ENCODE data around the gene ZSWIM4.
"Not testable (repeated sequence)": the region's sequence is repeated elsewhere in the genome, so short reads cannot be mapped to it uniquely, and the experiment has no call there.

Gene ZSWIM4

GRCh38 chr19:13794757-13795589 lies at the start of gene ZSWIM4:
TSS of gene ZSWIM4 (plus strand) at chr19:13795443. CDS start at chr19:13795649, 206 bp downstream.
- peak; percentile 98 for DNase-seq (ENCODE audit: low spot score)

GRCh38 chr19:13747098-13747453 lies 48.2 kb upstream of the ZSWIM4 start:
- no peak for DNase-seq (ENCODE audit: low spot score)

GRCh38 chr19:13748169-13748828 lies 46.9 kb upstream of the ZSWIM4 start:
- DNase-seq (ENCODE audit: low spot score): no peak

GRCh38 chr19:13751436-13751835 lies 43.8 kb upstream of the ZSWIM4 start:
- DNase-seq (ENCODE audit: low spot score): no peak

- not testable (repeated sequence) for DNase-seq (ENCODE audit: low spot score)
These were observed 41.6 kb upstream of the ZSWIM4 start for GRCh38 chr19:13753622-13754021.

GRCh38 chr19:13756210-13756609 lies 39.0 kb upstream of the ZSWIM4 start:
- DNase-seq (ENCODE audit: low spot score): no peak

GRCh38 chr19:13757805-13758772 lies 37.2 kb upstream of the ZSWIM4 start:
- no peak for DNase-seq (ENCODE audit: low spot score)

- DNase-seq (ENCODE audit: low spot score): no peak
These were observed 36.4 kb upstream of the ZSWIM4 start for GRCh38 chr19:13758795-13759194.

GRCh38 chr19:13761423-13761822 lies 33.8 kb upstream of the ZSWIM4 start:
- no peak for DNase-seq (ENCODE audit: low spot score)

- DNase-seq (ENCODE audit: low spot score): no peak
These were observed 32.5 kb upstream of the ZSWIM4 start for GRCh38 chr19:13762635-13763235.

GRCh38 chr19:13763265-13763664 lies 32.0 kb upstream of the ZSWIM4 start:
- no peak for DNase-seq (ENCODE audit: low spot score)

GRCh38 chr19:13764101-13764807 lies 31.0 kb upstream of the ZSWIM4 start, which contains the start of gene MRI1:
TSS of gene MRI1 (plus strand) at chr19:13764522. CDS start at chr19:13764589, 67 bp downstream.
- peak; percentile 77 for DNase-seq (ENCODE audit: low spot score)

- no peak for DNase-seq (ENCODE audit: low spot score)
These were observed 30.3 kb upstream of the ZSWIM4 start for GRCh38 chr19:13764821-13765394.

GRCh38 chr19:13765395-13766094 lies 29.7 kb upstream of the ZSWIM4 start:
- no peak for DNase-seq (ENCODE audit: low spot score)

- DNase-seq (ENCODE audit: low spot score): no peak
These were observed 29.2 kb upstream of the ZSWIM4 start for GRCh38 chr19:13766095-13766481.

GRCh38 chr19:13768510-13768909 lies 26.7 kb upstream of the ZSWIM4 start:
- no peak for DNase-seq (ENCODE audit: low spot score)

- no peak for DNase-seq (ENCODE audit: low spot score)
These were observed 25.1 kb upstream of the ZSWIM4 start for GRCh38 chr19:13770013-13770635.

GRCh38 chr19:13774217-13775191 lies 20.7 kb upstream of the ZSWIM4 start, which contains the start of gene C19orf53:
TSS of gene C19orf53 (plus strand) at chr19:13774456. CDS start at chr19:13774478, 22 bp downstream.
- DNase-seq (ENCODE audit: low spot score): peak; percentile 94

All from putamen (tissue), 1 donor.